K562 (cell line): ENCODE measurements around the gene GLIS1. TPM values are rescaled to one million over a fixed set of nuclear protein-coding genes. Genes with fewer than 3 reads are reported as not detected.

Source experiments
- PHF8 ChIP-seq: fragments of 200-600 bp; sonication (generic); IDR thresholded peaks from 2 replicates; pipeline ENCODE4 v1.6.1; 2012; ENCODE audit warnings: mixed run types, mild to moderate bottlenecking, inconsistent platforms, low read length, moderate library complexity, borderline replicate concordance
- ZNF407 ChIP-seq: fragments of 450-650 bp; IDR thresholded peaks from 2 replicates; pipeline ENCODE4 v1.6.1; 2016; ENCODE audit warnings: low read depth
- polyA plus RNA-seq, 8 experiments: library from polyadenylated mRNA; depleted of rRNA in 4 of 8; stranded (reverse) in 5 of 8; unstranded in 3 of 8; fragments of >200 nt; fragmentation: Nextera tagmentation in 2 of 8; fragmentation: Illumina TruSeq in 1 of 8; extraction: Ambion mirVana in 2 of 8; extraction: Trizol in 1 of 8; gene quantifications; 2 replicates each; pipeline versions ENCODE4 v1.2.1 to v1.2.3, GENCODE V29; 2011 to 2014; ENCODE audit warnings: inconsistent platforms in 1 of 8, missing spikeins in 1 of 8
- total RNA-seq, 7 experiments: library from RNA; depleted of rRNA in 6 of 7; stranded (reverse); fragments of >200 nt in 6 of 7; fragmentation: Illumina TruSeq in 2 of 7; extraction: Trizol in 2 of 7; gene quantifications; 2 replicates each; pipeline versions ENCODE4 v1.2.1 to v1.2.3, GENCODE V29; 2011 to 2021; ENCODE audit warnings: low replicate concordance in 1 of 7

Gene GLIS1
- total and polyA plus RNA-seq, 9 of the 15 experiments (the other 6 are each of a cell fraction or from before 2014, with no cell fraction given) = not detected

GRCh38 chr1:53484705-53485477 is 254.1 kb downstream of the GLIS1 start (continued):
- TF ChIP-seq ZNF407 (no peak), PHF8 (no peak)
